ENCODE results near the gene RGS5. TPM values are rescaled to one million over a fixed set of nuclear protein-coding genes. Genes with fewer than 3 reads are reported as not detected.

Gene RGS5
- total RNA-seq, 1 donor from 2014 or later: 59.7 TPM

Other genes with a start within 250 kb of the RGS5 start
- gene RGS4, start 133.6 kb downstream of the RGS5 start, total RNA-seq (ENCODE audit: insufficient read depth, low replicate concordance): 72.0 TPM
- 0.96 TPM for gene NUF2, start 119.0 kb upstream of the RGS5 start, total RNA-seq (ENCODE audit: insufficient read depth, low replicate concordance)